Stimulated activated CD8-positive, alpha-beta memory T cell treated with anti-CD3 and anti-CD28 coated beads, Interleukin-2, amount 100 ng/mL, for 48 hours (primary cell): ENCODE results near the gene NSG2.
"Not testable (repeated sequence)": the region's sequence is repeated elsewhere in the genome, so short reads cannot be mapped to it uniquely, and the experiment has no call there.

Experiments used
- DNase-seq, 2 donors: peaks; one replicate each; pipeline ENCODE4 v3.0.0-alpha.2; 2020; ENCODE audit warnings: low read depth in 2 of 2

NSG2 gene

GRCh38 chr5:174045470-174046025 is at the start of gene NSG2:
NSG2 (plus strand) TSS chr5:174045706; CDS start chr5:174046756, 1,050 bp downstream.
- DNase-seq, result peak in 1 of 2 donors; percentile 8

- DNase-seq, result no peak
Measured at GRCh38 chr5:173997331-173997730, 48.2 kb upstream of the NSG2 start.

GRCh38 chr5:173998531-173998930 is 47.0 kb upstream of the NSG2 start:
- DNase-seq, result no peak

- DNase-seq, result no peak
Measured at GRCh38 chr5:174000076-174000475, 45.4 kb upstream of the NSG2 start.

- DNase-seq, result no peak
Measured at GRCh38 chr5:174003795-174004194, 41.7 kb upstream of the NSG2 start.

- DNase-seq, result no peak
Measured at GRCh38 chr5:174008922-174009321, 36.6 kb upstream of the NSG2 start.

- DNase-seq, result no peak
Measured at GRCh38 chr5:174010365-174010764, 35.1 kb upstream of the NSG2 start.

- DNase-seq, result no peak
Measured at GRCh38 chr5:174011441-174011840, 34.1 kb upstream of the NSG2 start.

- not testable (repeated sequence) for DNase-seq
Measured at GRCh38 chr5:174020069-174020927, 25.2 kb upstream of the NSG2 start.

GRCh38 chr5:174020928-174021304 is 24.6 kb upstream of the NSG2 start:
- no peak for DNase-seq

GRCh38 chr5:174022384-174023095 is 23.0 kb upstream of the NSG2 start:
- no peak for DNase-seq

GRCh38 chr5:174030286-174030685 is 15.2 kb upstream of the NSG2 start:
- DNase-seq, result no peak

GRCh38 chr5:174044466-174045254 is 846 bp upstream of the NSG2 start:
- no peak for DNase-seq

- no peak for DNase-seq
Measured at GRCh38 chr5:174046558-174046957, 1.1 kb downstream of the NSG2 start.

- DNase-seq, result no peak
Measured at GRCh38 chr5:174047472-174048099, 2.1 kb downstream of the NSG2 start.

- no peak for DNase-seq
Measured at GRCh38 chr5:174052636-174053035, 7.1 kb downstream of the NSG2 start.

GRCh38 chr5:174053905-174054304 is 8.4 kb downstream of the NSG2 start:
- no peak for DNase-seq

- no peak for DNase-seq
Measured at GRCh38 chr5:174056064-174056847, 10.8 kb downstream of the NSG2 start.

- DNase-seq, result no peak
Measured at GRCh38 chr5:174057206-174057605, 11.7 kb downstream of the NSG2 start.

- DNase-seq, result no peak
Measured at GRCh38 chr5:174058433-174059122, 13.1 kb downstream of the NSG2 start.
